GM21367 (cell line): Measurements from ENCODE around the gene TOR1B.

ENCODE experiments used
- ATAC-seq: cut with Tn5 transposase; IDR thresholded peaks from one replicate; pipeline ENCODE4 v1.9.1; 2021; ENCODE audit not compliant: unreplicated experiment

The TOR1B gene

GRCh38 chr9:129840034-129840433 lies 37.0 kb downstream of the TOR1B start:
- ATAC-seq: no peak

GRCh38 chr9:129841071-129841470 lies 38.1 kb downstream of the TOR1B start:
- ATAC-seq: no peak

GRCh38 chr9:129845373-129845772 lies 42.4 kb downstream of the TOR1B start:
- no peak for ATAC-seq

GRCh38 chr9:129848712-129849441 lies 45.9 kb downstream of the TOR1B start:
- no peak for ATAC-seq

- ATAC-seq: no peak
Observed at GRCh38 chr9:129849901-129850300, 46.9 kb downstream of the TOR1B start.

- ATAC-seq: no peak
Observed at GRCh38 chr9:129850821-129851550, 48.0 kb downstream of the TOR1B start.

GRCh38 chr9:129851821-129852220 lies 48.8 kb downstream of the TOR1B start:
- no peak for ATAC-seq

GRCh38 chr9:129852579-129852978 lies 49.6 kb downstream of the TOR1B start:
- ATAC-seq: no peak

- no peak for ATAC-seq
Observed at GRCh38 chr9:129853614-129854013, 50.6 kb downstream of the TOR1B start.

GRCh38 chr9:129854588-129855110 lies 51.7 kb downstream of the TOR1B start:
- no peak for ATAC-seq

GRCh38 chr9:129857207-129857606 lies 54.2 kb downstream of the TOR1B start:
- ATAC-seq: no peak

- no peak for ATAC-seq
Observed at GRCh38 chr9:129858167-129858962, 55.4 kb downstream of the TOR1B start.
